ENCODE measurements around the gene ATP5F1D. TPM values are rescaled to one million over a fixed set of nuclear protein-coding genes. Genes with fewer than 3 reads are reported as not detected.

ATP5F1D gene
- total and polyA plus RNA-seq, 2 donors (not counting 1 experiment from before 2014, with no cell fraction given), result 150 to 166 TPM

- WGBS (ENCODE audit: insufficient coverage), result 90% methylated on average over 32 of the region's 38 CpGs
- POLR2A ChIA-PET, result no interaction called here
- ATAC-seq (ENCODE audit: low read depth), result no peak
These were observed 10.6 kb upstream of the ATP5F1D start for GRCh38 chr19:1230783-1231489.

More at GRCh38 chr19:1230783-1231489, 10.6 kb upstream of the ATP5F1D start:
- no peak overlapping the region for H3K4me2 ChIP-seq (replicated peaks; ENCODE audit: low read depth, low read length, poor library complexity, severe bottlenecking)
- H3K9ac ChIP-seq (ENCODE audit: low read length), result no peak overlapping the region
- peaks cover 6% of the 10 kb centered on the region for H4K20me1 ChIP-seq (ENCODE audit: control insufficient read depth, insufficient read depth, low read length, poor library complexity, severe bottlenecking)
- H3K27me3 ChIP-seq (replicated peaks in 1 of 4; ENCODE audit: control extremely low read depth in 1 of 4, control insufficient read depth in 3 of 4, insufficient read depth in 4 of 4, low read length in 3 of 4), result peaks cover 0 to 3% (median under 1%) of the 10 kb centered on the region in 4 experiments
- intact Hi-C loops (cut with micrococcal nuclease), result no loop called here
- H3K4me1 ChIP-seq (ENCODE audit: control insufficient read depth in 2 of 2, insufficient read depth in 2 of 2, low read length in 2 of 2), result no peaks in the 10 kb centered on the region
- H3K4me3 ChIP-seq (ENCODE audit: control extremely low read depth in 1 of 5, extremely low read depth in 1 of 5, insufficient read depth in 1 of 5, low read depth in 2 of 5, low read length in 4 of 5), result no peak overlapping the region
- Mint-ChIP-seq H3K9me3 (ENCODE audit: insufficient read depth) (no peaks in the 10 kb centered on the region), H3K4me3 (no peak overlapping the region), H3K27me3 (no peaks in the 10 kb centered on the region), H3K27ac (peak overlapping the region; percentile 20), H3K4me1 (no peaks in the 10 kb centered on the region)
- DNase-seq, result no peak
- no peak overlapping the region for H3K27ac ChIP-seq (ENCODE audit: low read length in 2 of 2)
- no peaks in the 10 kb centered on the region for H3K9me3 ChIP-seq (ENCODE audit: control extremely low read depth in 1 of 3, control insufficient read depth in 2 of 3, insufficient read depth in 1 of 3, low read length in 2 of 3)
- H2AFZ ChIP-seq (ENCODE audit: insufficient read depth, low read depth, low read length, poor library complexity, severe bottlenecking), result no peak overlapping the region
- TF ChIP-seq EZH2 (IDR thresholded peaks at IDR 0.05; ENCODE audit: borderline replicate concordance, insufficient read depth, low read depth, low read length, poor library complexity, severe bottlenecking), result no peak
- TF ChIP-seq, protein P1, sequence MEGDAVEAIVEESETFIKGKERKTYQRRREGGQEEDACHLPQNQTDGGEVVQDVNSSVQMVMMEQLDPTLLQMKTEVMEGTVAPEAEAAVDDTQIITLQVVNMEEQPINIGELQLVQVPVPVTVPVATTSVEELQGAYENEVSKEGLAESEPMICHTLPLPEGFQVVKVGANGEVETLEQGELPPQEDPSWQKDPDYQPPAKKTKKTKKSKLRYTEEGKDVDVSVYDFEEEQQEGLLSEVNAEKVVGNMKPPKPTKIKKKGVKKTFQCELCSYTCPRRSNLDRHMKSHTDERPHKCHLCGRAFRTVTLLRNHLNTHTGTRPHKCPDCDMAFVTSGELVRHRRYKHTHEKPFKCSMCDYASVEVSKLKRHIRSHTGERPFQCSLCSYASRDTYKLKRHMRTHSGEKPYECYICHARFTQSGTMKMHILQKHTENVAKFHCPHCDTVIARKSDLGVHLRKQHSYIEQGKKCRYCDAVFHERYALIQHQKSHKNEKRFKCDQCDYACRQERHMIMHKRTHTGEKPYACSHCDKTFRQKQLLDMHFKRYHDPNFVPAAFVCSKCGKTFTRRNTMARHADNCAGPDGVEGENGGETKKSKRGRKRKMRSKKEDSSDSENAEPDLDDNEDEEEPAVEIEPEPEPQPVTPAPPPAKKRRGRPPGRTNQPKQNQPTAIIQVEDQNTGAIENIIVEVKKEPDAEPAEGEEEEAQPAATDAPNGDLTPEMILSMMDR (IDR thresholded peaks at IDR 0.05), result no peak
- no peaks in the 10 kb centered on the region for H3K79me2 ChIP-seq (ENCODE audit: control insufficient read depth, insufficient read depth, low read length)
- peaks cover 0 to 5% of the 10 kb centered on the region in 2 experiments for H3K36me3 ChIP-seq (replicated peaks in 1 of 2; ENCODE audit: control extremely low read depth in 1 of 2, control insufficient read depth in 1 of 2, extremely low read depth in 1 of 2, insufficient read depth in 2 of 2, low read length in 1 of 2)
- CTCF ChIA-PET, result no interaction called here
